ENCODE results near the gene TOR3A. TPM values are rescaled to one million over a fixed set of nuclear protein-coding genes. Genes with fewer than 3 reads are reported as not detected.

Gene TOR3A
- total RNA-seq, 1 donor from 2014 or later = 14.0 TPM

DNA sequence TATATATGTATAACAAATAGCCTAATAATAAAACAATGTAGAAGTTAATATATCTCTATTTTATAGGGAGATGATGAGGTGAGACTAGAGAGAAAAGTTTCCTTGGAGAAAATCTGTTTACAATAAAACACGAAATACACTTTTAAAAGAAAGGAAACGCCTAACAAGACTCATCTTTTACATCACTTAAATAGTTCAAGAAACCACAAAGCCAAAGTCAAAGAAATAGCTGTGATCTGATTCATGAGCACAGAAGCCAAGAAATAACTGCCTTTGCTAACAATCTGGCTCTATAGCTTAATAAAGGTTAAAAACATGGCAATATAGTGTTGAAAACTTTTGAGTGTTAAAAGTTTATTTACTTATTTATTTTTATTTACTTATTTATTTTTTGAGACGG, 61.5 kb downstream of the TOR3A start:
- no peaks in the 10 kb centered on the region for H3K27me3 ChIP-seq (ENCODE audit: control insufficient read depth, insufficient read depth, low read length)
- no peak overlapping the region for H3K4me3 ChIP-seq (ENCODE audit: low read depth, low read length)
- TF ChIP-seq, protein P1, sequence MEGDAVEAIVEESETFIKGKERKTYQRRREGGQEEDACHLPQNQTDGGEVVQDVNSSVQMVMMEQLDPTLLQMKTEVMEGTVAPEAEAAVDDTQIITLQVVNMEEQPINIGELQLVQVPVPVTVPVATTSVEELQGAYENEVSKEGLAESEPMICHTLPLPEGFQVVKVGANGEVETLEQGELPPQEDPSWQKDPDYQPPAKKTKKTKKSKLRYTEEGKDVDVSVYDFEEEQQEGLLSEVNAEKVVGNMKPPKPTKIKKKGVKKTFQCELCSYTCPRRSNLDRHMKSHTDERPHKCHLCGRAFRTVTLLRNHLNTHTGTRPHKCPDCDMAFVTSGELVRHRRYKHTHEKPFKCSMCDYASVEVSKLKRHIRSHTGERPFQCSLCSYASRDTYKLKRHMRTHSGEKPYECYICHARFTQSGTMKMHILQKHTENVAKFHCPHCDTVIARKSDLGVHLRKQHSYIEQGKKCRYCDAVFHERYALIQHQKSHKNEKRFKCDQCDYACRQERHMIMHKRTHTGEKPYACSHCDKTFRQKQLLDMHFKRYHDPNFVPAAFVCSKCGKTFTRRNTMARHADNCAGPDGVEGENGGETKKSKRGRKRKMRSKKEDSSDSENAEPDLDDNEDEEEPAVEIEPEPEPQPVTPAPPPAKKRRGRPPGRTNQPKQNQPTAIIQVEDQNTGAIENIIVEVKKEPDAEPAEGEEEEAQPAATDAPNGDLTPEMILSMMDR (IDR thresholded peaks at IDR 0.05; ENCODE audit: insufficient read depth, low read length, severe bottlenecking) = no peak
- DNase-seq (ENCODE audit: low read depth) (peak; percentile 94), FAIRE-seq (no peak)
- no peaks in the 10 kb centered on the region for H3K36me3 ChIP-seq (ENCODE audit: control insufficient read depth, insufficient read depth, low read length)

DNA sequence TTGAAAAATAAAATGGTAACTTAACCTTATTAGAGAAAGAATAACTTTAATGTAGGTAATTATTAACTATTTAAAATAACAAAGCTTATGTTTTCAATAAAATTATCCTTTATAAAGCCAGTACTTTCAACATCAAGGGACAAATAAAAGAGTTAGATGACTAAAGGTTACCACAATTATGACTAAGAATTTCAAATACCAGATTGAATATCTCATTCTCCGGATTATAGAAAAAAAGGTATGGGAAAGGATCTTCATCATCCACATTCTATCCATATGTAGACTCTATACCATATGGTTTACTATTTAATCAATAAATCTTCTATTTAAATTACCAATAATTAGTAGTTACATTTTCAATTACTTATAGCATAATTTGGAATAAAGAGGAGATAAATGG, 62.8 kb downstream of the TOR3A start:
- DNase-seq (ENCODE audit: low read depth) = peak; percentile 83
- Histone ChIP-seq H3K27me3 (ENCODE audit: control insufficient read depth, insufficient read depth, low read length) (no peaks in the 10 kb centered on the region), H3K36me3 (ENCODE audit: control insufficient read depth, insufficient read depth, low read length) (no peaks in the 10 kb centered on the region), H3K4me3 (ENCODE audit: low read depth, low read length) (no peak overlapping the region)
- TF ChIP-seq, protein P1 (IDR thresholded peaks at IDR 0.05; ENCODE audit: insufficient read depth, low read length, severe bottlenecking) = no peak
- no peak for FAIRE-seq

DNA sequence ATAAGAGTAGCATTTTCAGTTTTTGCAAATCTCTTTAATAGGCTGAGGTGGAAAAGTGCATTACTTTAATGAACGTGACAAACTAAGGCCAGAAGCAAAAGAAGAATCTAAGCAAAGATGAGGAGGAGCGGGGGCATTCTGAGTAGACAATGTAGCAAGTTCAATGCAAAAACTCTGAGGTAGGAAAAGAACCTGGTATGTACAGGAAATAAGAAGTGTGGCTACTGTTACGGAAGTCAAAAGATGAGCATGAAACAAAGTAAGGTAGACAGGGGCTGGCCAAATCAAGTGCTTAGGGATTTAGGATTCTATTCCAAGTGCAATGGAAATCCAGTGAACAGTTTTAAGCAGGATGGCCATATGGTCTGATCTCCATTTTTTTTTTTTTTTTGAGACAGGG, 63.7 kb downstream of the TOR3A start:
- TF ChIP-seq, protein P1 (IDR thresholded peaks at IDR 0.05; ENCODE audit: insufficient read depth, low read length, severe bottlenecking) = no peak
- Histone ChIP-seq H3K27me3 (ENCODE audit: control insufficient read depth, insufficient read depth, low read length) (no peaks in the 10 kb centered on the region), H3K4me3 (ENCODE audit: low read depth, low read length) (no peak overlapping the region), H3K36me3 (ENCODE audit: control insufficient read depth, insufficient read depth, low read length) (no peaks in the 10 kb centered on the region)
- no peak for DNase-seq (ENCODE audit: low read depth)
- FAIRE-seq = no peak

Other genes starting within 250 kb of the TOR3A start
- not detected in 2 replicates for gene ANGPTL1, start 211.0 kb upstream of the TOR3A start, total RNA-seq
- gene FAM20B, start 56.2 kb upstream of the TOR3A start, total RNA-seq = 39.5 and 51.1 TPM in 2 replicates
- gene ABL2, start 147.6 kb downstream of the TOR3A start, total RNA-seq = 21.8 and 35.8 TPM in 2 replicates
- 8.4 and 9.1 TPM in 2 replicates for gene SOAT1, start 211.7 kb downstream of the TOR3A start, total RNA-seq